ENCODE results near the gene ADSS2.
"Not testable (repeated sequence)": the region's sequence is repeated elsewhere in the genome, so short reads cannot be mapped to it uniquely, and the experiment has no call there.

Gene ADSS2

DNA sequence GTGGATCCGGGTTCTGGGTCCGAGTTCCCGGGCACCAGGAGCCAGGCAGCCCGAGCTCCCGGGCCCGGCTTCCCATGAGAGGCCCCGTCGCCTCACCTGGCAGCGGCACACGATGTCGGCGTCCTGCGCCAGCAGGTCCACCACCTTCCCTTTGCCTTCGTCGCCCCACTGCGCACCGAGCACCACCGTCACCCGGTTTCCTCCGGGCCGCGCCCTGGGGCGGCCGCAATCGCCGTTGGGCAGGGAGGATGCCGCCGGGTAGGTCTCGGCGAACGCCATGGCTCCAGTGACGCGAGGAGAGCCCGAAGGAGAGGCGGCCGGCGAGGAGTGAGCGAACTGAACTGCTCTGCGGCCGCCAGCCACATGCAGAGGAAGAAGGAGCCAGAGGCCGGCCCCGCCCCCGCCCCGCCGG, at the start of gene ADSS2:
TSS of gene ADSS2 (minus strand) at position 371 of the 412 bp plus-strand sequence. CDS start at position 279, 92 bp downstream.
- DNase-seq = no peak

DNA sequence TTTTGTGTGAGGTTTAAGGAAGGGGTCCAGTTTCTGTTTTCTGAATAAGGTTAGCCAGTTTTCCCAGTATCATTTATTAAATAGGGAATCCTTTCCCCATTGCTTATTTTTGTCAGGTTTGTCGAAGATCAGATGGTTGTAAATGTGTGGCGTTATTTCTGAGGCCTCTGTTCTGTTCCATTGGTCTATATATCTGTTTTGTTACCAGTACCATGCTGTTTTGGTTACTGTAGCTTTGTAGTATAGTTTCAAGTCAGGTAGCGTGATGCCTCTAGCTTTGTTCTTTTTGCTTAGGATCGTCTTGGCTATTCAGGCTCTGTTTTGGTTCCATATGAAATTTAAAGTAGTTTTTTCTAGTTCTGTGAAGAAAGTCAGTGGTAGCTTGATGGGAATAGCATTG, 48.8 kb upstream of the ADSS2 start:
- DNase-seq = not testable (repeated sequence)

DNA sequence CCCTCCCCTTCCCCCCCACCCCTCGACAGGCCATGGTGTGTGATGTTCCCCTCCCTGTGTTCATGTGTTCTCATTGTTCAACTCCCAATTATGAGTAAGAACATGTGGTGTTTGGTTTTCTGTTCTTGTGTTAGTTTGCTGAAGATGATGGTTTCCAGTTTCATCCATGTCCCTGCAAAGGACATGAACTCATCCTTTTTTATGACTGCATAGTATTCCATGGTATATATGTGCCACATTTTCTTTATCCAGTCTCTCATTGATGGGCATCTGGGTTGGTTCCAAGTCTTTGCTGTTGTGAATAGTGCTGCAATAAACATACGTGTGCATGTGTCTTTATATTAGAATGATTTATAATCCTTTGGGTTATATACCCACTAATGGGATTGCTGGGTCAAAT, 47.8 kb upstream of the ADSS2 start:
- DNase-seq = not testable (repeated sequence)

GRCh38 chr1:244497805-244498204, 46.1 kb upstream of the ADSS2 start:
- DNase-seq = no peak

DNA sequence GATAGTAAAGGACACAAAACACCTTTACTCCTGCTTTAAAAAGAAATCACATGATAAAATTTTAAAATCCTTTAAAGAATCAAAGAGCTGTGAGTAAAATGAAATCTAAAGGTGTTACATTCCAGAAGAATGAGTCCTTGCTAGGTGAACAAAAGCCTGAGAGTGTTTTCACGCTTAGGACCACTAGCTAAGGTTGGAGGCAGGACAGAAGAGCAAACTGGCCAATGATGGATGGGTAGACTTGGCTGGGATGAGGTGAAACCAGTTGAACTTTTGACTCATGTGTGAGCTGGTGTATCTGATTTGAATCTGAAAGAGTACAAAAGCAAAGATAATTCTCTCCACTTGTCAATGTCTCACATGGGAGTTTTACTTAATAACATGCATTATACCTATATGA, 44.5 kb upstream of the ADSS2 start:
- DNase-seq = no peak

GRCh38 chr1:244494653-244495052, 42.9 kb upstream of the ADSS2 start:
- DNase-seq = no peak

DNA sequence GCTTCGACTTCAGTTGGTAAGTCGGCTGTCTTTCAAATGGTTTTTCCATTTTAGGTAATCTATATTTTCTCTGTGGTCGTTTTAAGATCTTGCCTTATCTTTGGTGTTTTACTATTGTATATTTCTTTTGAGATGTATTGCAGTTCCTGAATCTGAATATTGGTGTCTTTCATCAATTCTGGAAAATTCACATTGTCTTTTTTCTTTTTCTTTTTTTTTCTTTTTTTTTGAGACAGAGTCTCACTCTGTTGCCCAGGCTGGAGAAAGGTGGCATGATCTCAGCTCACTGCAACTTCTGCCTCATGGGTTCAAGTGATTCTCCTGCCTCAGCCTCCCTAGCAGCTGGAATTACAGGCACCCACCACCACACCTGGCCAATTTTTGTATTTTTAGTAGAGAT, 33.3 kb upstream of the ADSS2 start:
- DNase-seq = not testable (repeated sequence)

- no peak for DNase-seq
Observed at GRCh38 chr1:244473059-244473605, 21.4 kb upstream of the ADSS2 start.

GRCh38 chr1:244466724-244467123, 15.0 kb upstream of the ADSS2 start:
- no peak for DNase-seq

DNA sequence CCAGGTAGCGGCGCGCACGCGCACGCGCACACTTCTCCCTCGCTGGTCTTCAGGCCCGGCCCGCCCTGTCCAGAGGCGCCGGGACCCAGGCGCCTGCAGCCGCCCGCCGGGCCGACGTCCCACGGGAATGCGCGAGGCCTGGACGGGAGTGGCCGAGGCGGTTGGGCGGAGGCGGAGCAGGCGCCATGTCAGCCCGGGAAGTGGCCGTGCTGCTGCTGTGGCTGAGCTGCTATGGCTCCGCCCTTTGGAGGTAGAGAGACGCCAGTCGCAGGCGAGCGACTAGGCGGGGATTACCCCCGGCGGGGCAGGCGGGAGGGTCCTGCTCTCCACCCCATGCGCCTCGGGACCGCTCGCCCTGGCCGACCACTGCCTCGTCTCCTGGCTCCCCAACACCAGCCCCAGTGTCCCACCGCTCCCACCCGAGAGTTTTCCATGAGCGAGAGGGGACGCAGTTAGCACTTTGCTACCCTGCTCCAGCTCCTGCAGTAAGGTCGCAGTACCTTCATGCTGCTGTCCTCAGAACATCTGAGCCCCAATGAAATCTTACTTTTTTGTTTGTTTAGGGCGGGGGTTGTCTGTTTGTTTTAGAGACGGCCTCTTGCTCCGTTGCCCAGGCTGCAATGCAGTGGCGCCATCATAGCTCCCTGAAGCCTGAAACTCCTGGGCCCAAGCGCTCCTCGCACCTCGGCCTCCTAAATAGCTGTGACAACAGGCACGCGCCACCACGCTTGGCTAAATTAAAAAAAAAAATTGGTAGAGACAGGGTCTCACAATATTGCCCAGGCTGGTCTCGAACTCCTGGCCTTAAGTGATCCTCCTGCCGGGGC, 9.7 kb upstream of the ADSS2 start, which contains the start of gene CATSPERE:
TSS of gene CATSPERE (plus strand) at position 29 of the 827 bp plus-strand sequence. CDS start at position 186, 157 bp downstream.
- DNase-seq = peak; percentile 88

DNA sequence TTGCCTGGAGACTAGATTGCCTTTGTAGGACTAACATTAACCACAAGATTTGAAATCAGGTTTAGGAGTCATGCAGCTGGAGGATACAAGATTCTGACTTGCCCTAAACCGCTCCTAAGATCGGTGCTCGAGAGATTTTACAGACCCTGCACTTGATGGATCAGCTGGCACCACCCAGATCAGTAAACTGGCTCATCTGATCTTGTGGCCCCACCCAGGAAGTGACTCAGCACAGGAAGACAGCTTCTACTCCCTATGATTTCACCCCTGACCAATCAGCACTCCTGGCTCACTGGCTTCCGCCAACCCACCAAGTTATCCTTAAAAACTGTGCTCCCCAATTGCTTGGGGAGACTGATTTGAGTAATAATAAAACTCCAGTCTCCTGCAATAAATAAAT, 8.5 kb upstream of the ADSS2 start:
- no peak for DNase-seq

DNA sequence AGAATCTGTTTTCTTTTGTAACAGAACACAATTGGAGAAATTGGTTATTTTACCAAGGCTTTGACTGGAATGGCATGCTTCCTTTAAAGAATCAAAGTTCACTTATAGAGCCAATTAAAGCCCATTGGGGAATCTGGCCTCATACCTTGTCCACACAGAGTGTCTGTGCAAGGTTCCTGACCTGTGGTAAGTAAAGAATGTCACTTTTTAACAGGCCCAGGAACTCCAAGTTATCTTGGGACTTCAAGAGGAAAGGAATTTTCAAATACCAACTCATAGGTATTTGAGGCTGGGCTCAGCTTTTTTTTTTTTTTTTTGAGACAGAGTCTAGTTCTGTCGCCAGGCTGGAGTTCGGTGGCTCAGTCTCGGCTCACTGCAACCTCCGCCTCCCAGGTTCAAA, 7.1 kb upstream of the ADSS2 start:
- DNase-seq = no peak

DNA sequence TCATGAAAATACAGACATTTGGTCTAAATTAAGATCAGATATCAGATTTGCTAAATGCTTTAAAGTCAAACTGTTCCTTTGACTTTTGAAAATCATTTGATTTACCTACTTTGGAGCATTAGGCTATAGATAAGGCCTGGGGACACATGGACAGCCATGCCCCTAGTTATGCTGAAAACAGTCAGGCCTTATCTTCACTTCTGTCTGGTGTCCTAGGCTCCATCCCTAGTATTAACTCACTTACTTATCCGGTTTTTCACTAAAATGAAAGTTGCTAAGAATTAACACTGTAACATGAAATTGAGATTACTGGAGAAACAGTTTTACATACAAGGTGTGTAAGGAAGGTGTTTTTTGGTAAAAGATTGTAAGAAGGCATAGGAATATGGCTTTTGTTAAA, 4.9 kb upstream of the ADSS2 start:
- DNase-seq = no peak

GRCh38 chr1:244454412-244454811, 2.7 kb upstream of the ADSS2 start:
- no peak for DNase-seq

- DNase-seq = peak; percentile 100
Observed at GRCh38 chr1:244451951-244452795, 464 bp upstream of the ADSS2 start.

GRCh38 chr1:244450597-244451538, 841 bp downstream of the ADSS2 start:
- DNase-seq = no peak

DNA sequence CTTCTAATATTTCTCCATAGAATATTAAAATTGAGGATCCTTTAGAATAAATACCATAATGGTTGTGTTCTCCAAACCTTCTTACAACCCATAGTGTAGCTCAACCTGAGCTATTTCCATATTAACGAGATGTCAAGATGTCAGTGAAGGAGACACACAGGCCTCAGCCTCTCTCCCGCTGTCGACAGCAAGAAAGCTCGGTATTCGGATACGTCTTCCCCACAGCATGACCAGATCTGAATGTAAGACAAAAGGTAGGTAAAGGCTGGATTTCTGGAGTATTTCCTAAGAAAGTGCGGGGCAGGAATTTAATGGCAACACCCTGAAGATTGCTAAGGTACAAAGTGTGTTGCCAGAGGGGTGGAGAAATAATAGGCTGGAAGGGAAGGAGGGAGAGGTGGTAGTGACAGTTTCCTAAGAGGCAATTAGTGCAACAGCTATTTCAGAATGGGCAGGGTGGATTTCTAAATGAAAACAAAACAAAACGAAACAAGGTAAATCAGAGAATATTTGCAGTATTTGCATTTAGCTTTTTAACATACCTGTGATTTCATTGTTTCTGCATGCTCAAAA, 1.7 kb downstream of the ADSS2 start:
- DNase-seq = no peak

- DNase-seq = no peak
Observed at GRCh38 chr1:244448279-244449036, 3.3 kb downstream of the ADSS2 start.

- DNase-seq = no peak
Observed at GRCh38 chr1:244447552-244447951, 4.2 kb downstream of the ADSS2 start.

GRCh38 chr1:244447024-244447423, 4.7 kb downstream of the ADSS2 start:
- no peak for DNase-seq
